ENCODE measurements around the gene CYP4Z1.

The CYP4Z1 gene

GRCh38 chr1:47067097-47067594 lies at the start of gene CYP4Z1:
Gene CYP4Z1, plus strand, starts transcription at chr1:47067231. Its CDS starts 260 bp downstream, at chr1:47067491.
- no peak for TF ChIP-seq CTCF (IDR thresholded peaks at IDR 0.05; ENCODE audit: insufficient read depth, low read length, missing control alignments)
- no peak within 1 kb of the TSS for H3K4me3 ChIP-seq (ENCODE audit: low read depth, low read length)
- ChIA-PET CTCF (no interaction called here), POLR2A (no interaction called here)
- DNase-seq (ENCODE audit: low read depth, low spot score) = no peak

GRCh38 chr1:47021070-47021469 lies 46.0 kb upstream of the CYP4Z1 start:
- no peak overlapping the region for H3K4me3 ChIP-seq (ENCODE audit: low read depth, low read length)
- DNase-seq (ENCODE audit: low read depth, low spot score) = no peak
- TF ChIP-seq CTCF (IDR thresholded peaks at IDR 0.05; ENCODE audit: insufficient read depth, low read length, missing control alignments) = no peak
- ChIA-PET POLR2A (no interaction called here), CTCF (no interaction called here)

GRCh38 chr1:47023268-47024140 lies 43.5 kb upstream of the CYP4Z1 start, which contains the start of gene CYP4X1:
Gene CYP4X1, plus strand, starts transcription at chr1:47023669. Its CDS starts 149 bp downstream, at chr1:47023818.
- ChIA-PET CTCF (interaction anchor here (1.4 kb wide), 1 partner anchor 155 kb away, joined by 3 read pairs; no protein-coding TSS in a partner anchor), POLR2A (no interaction called here)
- DNase-seq (ENCODE audit: low read depth, low spot score) = no peak
- TF ChIP-seq CTCF (IDR thresholded peaks at IDR 0.05; ENCODE audit: insufficient read depth, low read length, missing control alignments) = no peak
- no peak within 1 kb of the TSS for H3K4me3 ChIP-seq (ENCODE audit: low read depth, low read length)

- ChIA-PET POLR2A (no interaction called here), CTCF (interaction anchor here (1.4 kb wide), 1 partner anchor 155 kb away, joined by 3 read pairs; no protein-coding TSS in a partner anchor)
- TF ChIP-seq CTCF (IDR thresholded peaks at IDR 0.05; ENCODE audit: insufficient read depth, low read length, missing control alignments) = no peak
- no peak overlapping the region for H3K4me3 ChIP-seq (ENCODE audit: low read depth, low read length)
- DNase-seq (ENCODE audit: low read depth, low spot score) = no peak
Measured at GRCh38 chr1:47024141-47024801, 42.8 kb upstream of the CYP4Z1 start.

GRCh38 chr1:47030170-47030805 lies 36.7 kb upstream of the CYP4Z1 start:
- no peak overlapping the region for H3K4me3 ChIP-seq (ENCODE audit: low read depth, low read length)

More at GRCh38 chr1:47030170-47030805, 36.7 kb upstream of the CYP4Z1 start:
- ChIA-PET CTCF (interaction anchor here (0.7 kb wide), 1 partner anchor 8 kb away, joined by 3 read pairs; no protein-coding TSS in a partner anchor), POLR2A (no interaction called here)
- TF ChIP-seq CTCF (IDR thresholded peaks at IDR 0.05; ENCODE audit: insufficient read depth, low read length, missing control alignments) = no peak
- no peak for DNase-seq (ENCODE audit: low read depth, low spot score)
